ENCODE data around the gene STXBP6.

- TF ChIP-seq CTCF (conservative IDR thresholded peaks at IDR 0.05) (no peak), ZFX (IDR thresholded peaks at IDR 0.05) (no peak)
These were observed 5.1 kb upstream of the STXBP6 start for GRCh38 chr14:25055005-25055404.

Measured in C4-2B (cell line).